ENCODE results near the gene HASPIN.

The HASPIN gene

DNA sequence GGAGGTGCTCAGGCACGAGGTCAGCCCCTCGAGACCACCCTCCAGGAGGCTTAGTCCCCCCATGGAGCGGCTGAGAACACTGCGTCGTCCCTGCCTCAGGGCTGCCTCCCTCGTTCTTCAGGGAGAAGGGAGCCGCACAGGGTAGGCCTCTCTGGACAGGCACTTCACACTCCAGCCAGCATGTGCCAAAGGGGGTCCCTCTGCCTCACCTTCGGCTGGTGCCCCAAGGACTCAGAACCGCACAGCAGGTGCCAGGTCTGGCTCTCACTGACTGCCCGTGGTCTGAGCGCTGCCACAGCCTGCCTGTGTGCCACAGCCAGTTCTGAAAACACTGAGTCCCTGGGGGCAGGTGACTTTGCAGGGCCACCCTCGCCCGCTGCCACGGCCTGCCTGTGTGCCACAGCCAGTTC, 34.8 kb upstream of the HASPIN start:
- Histone ChIP-seq H3K18ac (ENCODE audit: low read length) (no peak overlapping the region), H2BK15ac (ENCODE audit: low read length) (no peak overlapping the region), H3K4me2 (ENCODE audit: insufficient read depth, low read length, poor library complexity, severe bottlenecking) (no peak overlapping the region), H3K9me3 (replicated peaks in 1 of 2; ENCODE audit: control insufficient read depth in 2 of 2, insufficient read depth in 1 of 2, low read depth in 1 of 2, low read length in 2 of 2) (no peaks in the 10 kb centered on the region), H2BK5ac (ENCODE audit: low read length) (no peak overlapping the region), H2AK5ac (ENCODE audit: low read depth, low read length) (no peak overlapping the region), H3K4me1 (ENCODE audit: control insufficient read depth in 2 of 2, insufficient read depth in 1 of 2, low read depth in 1 of 2, low read length in 2 of 2) (peaks cover 2 to 9% of the 10 kb centered on the region in 2 donors), H3K14ac (ENCODE audit: low read length) (no peak overlapping the region), H3K36me3 (replicated peaks in 1 of 2; ENCODE audit: control insufficient read depth in 2 of 2, insufficient read depth in 2 of 2, low read length in 2 of 2) (no peaks in the 10 kb centered on the region), H2BK12ac (ENCODE audit: low read length) (no peak overlapping the region), H3K4ac (ENCODE audit: low read length) (no peak overlapping the region), H3K4me3 (ENCODE audit: low read length in 2 of 2) (no peak overlapping the region), H3K27me3 (ENCODE audit: control insufficient read depth in 3 of 3, insufficient read depth in 3 of 3, low read depth in 1 of 3, low read length in 3 of 3) (peaks cover 0 to 8% (median 1%) of the 10 kb centered on the region in 3 experiments), H3K9ac (ENCODE audit: low read depth, low read length, poor library complexity) (no peak overlapping the region), H3K27ac (replicated peaks; ENCODE audit: low read length) (no peak overlapping the region), H2BK120ac (ENCODE audit: low read depth, low read length) (no peak overlapping the region), H4K8ac (ENCODE audit: low read depth, low read length) (no peak overlapping the region), H3K23ac (ENCODE audit: low read depth, low read length, poor library complexity) (no peak overlapping the region), H3K79me1 (ENCODE audit: low read depth, low read length) (peaks cover 2% of the 10 kb centered on the region), H2AFZ (ENCODE audit: low read length) (no peak overlapping the region), H4K91ac (ENCODE audit: low read depth, low read length, poor library complexity) (no peak overlapping the region)
- DNase-seq (ENCODE audit: low spot score), result no peak
- no CpG with 5 or more reads among the region's 14 CpGs for WGBS, 2 donors (ENCODE audit: extremely low coverage in 2 of 2, insufficient read length in 2 of 2, insufficient replicate concordance in 1 of 2)

DNA sequence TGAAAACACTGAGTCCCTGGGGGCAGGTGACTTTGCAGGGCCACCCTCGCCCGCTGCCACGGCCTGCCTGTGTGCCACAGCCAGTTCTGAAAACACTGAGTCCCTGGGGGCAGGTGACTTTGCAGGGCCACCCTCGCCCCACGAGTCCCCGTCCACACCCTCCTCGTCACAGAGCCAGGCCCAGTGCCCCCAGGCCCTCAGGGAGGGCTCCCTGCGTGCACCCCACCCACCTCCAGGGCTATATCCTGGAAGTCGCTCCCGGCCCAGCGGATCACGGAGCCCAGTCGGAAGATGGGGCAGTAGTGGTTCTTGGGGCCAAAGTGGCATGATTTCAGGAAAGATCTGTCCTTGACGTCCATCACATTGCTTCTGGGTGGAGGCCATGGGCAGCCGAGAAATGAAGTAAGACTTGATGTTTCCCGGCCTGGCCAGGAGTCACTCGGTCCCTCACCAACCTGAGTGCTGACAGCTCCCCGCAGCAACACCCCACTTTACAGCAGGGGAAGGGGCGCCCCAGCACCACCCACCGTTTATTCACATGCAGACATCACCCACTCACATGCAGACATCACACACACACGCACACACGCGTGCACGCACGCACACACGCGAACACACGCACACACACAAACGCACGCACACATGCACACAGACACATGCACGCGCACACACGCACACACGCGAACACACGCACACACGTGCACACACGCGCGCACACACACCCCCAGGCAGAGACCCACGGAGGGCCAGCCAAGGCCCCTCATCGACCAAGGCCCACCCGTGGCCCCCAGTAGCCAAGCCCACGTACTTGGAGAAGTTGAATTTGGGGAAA, 34.2 kb upstream of the HASPIN start:
- H2BK12ac ChIP-seq (ENCODE audit: low read length), result no peak overlapping the region
- H4K8ac ChIP-seq (ENCODE audit: low read depth, low read length), result no peak overlapping the region
- peak overlapping the region in 1 of 2 donors; percentile 67 for H3K4me3 ChIP-seq (ENCODE audit: low read length in 2 of 2)
- H3K79me1 ChIP-seq (ENCODE audit: low read depth, low read length), result peaks cover 2% of the 10 kb centered on the region
- WGBS, 2 donors (ENCODE audit: extremely low coverage in 2 of 2, insufficient read length in 2 of 2, insufficient replicate concordance in 1 of 2), result 100% methylated on average over 3 of the region's 44 CpGs; no CpG with 5 or more reads in 1 of the 2 donors
- peak overlapping the region; percentile 53 for H2BK5ac ChIP-seq (ENCODE audit: low read length)
- H3K4me2 ChIP-seq (ENCODE audit: insufficient read depth, low read length, poor library complexity, severe bottlenecking), result no peak overlapping the region
- H3K27me3 ChIP-seq (ENCODE audit: control insufficient read depth in 3 of 3, insufficient read depth in 3 of 3, low read depth in 1 of 3, low read length in 3 of 3), result peaks cover 1 to 15% (median 6%) of the 10 kb centered on the region in 3 experiments
- no peak overlapping the region for H4K91ac ChIP-seq (ENCODE audit: low read depth, low read length, poor library complexity)
- peak overlapping the region; percentile 97 for H3K23ac ChIP-seq (ENCODE audit: low read depth, low read length, poor library complexity)
- DNase-seq (ENCODE audit: low spot score), result no peak
- H3K4me1 ChIP-seq (ENCODE audit: control insufficient read depth in 2 of 2, insufficient read depth in 1 of 2, low read depth in 1 of 2, low read length in 2 of 2), result peaks cover 2 to 9% of the 10 kb centered on the region in 2 donors
- H3K9me3 ChIP-seq (replicated peaks in 1 of 2; ENCODE audit: control insufficient read depth in 2 of 2, insufficient read depth in 1 of 2, low read depth in 1 of 2, low read length in 2 of 2), result no peaks in the 10 kb centered on the region
- H3K9ac ChIP-seq (ENCODE audit: low read depth, low read length, poor library complexity), result peak overlapping the region; percentile 21
- H2AFZ ChIP-seq (ENCODE audit: low read length), result no peak overlapping the region
- no peak overlapping the region for H3K4ac ChIP-seq (ENCODE audit: low read length)
- no peak overlapping the region for H2BK120ac ChIP-seq (ENCODE audit: low read depth, low read length)
- H3K14ac ChIP-seq (ENCODE audit: low read length), result peak overlapping the region; percentile 75
- H2BK15ac ChIP-seq (ENCODE audit: low read length), result peak overlapping the region; percentile 71
- peak overlapping the region; percentile 27 for H3K18ac ChIP-seq (ENCODE audit: low read length)
- peak overlapping the region; percentile 37 for H2AK5ac ChIP-seq (ENCODE audit: low read depth, low read length)
- H3K27ac ChIP-seq (replicated peaks; ENCODE audit: low read length), result no peak overlapping the region
- H3K36me3 ChIP-seq (replicated peaks in 1 of 2; ENCODE audit: control insufficient read depth in 2 of 2, insufficient read depth in 2 of 2, low read length in 2 of 2), result no peaks in the 10 kb centered on the region

DNA sequence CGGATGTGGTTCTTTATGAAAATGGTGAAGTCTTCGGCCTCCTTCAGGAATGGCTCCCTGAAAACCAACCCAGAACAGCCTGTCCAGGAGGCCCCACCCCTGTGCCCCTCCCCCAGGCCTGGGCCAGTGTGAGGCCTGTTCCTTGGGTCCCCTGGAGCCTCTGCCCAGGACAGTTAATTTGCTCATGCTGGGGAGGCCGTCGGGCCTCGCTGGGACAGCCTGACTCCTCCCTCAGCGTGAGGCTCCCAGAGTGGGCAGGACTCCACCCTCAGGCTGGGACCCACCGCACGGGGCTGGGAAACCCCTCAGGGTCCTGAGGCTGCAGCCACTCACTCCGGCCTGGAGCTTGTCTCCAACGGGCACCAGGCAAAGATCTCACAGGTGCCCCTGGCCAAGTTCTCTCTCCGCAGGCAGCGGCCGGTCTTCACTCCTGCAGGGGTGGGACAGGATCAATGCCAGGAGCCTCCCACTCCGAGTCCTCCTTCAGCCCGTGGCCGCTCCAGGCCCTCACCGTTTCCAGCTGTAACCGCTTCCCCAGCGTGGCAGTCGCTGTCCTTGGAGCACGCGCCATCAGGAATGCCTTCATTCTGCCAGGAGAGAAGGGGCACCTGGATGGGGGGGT, 33.5 kb upstream of the HASPIN start:
- Histone ChIP-seq H3K9ac (ENCODE audit: low read depth, low read length, poor library complexity) (no peak overlapping the region), H2BK12ac (ENCODE audit: low read length) (no peak overlapping the region), H3K36me3 (replicated peaks in 1 of 2; ENCODE audit: control insufficient read depth in 2 of 2, insufficient read depth in 2 of 2, low read length in 2 of 2) (no peaks in the 10 kb centered on the region), H3K9me3 (replicated peaks in 1 of 2; ENCODE audit: control insufficient read depth in 2 of 2, insufficient read depth in 1 of 2, low read depth in 1 of 2, low read length in 2 of 2) (no peaks in the 10 kb centered on the region), H3K4me3 (ENCODE audit: low read length in 2 of 2) (no peak overlapping the region), H4K91ac (ENCODE audit: low read depth, low read length, poor library complexity) (no peak overlapping the region), H3K23ac (ENCODE audit: low read depth, low read length, poor library complexity) (peak overlapping the region; percentile 43), H3K27me3 (ENCODE audit: control insufficient read depth in 3 of 3, insufficient read depth in 3 of 3, low read depth in 1 of 3, low read length in 3 of 3) (peaks cover 8 to 22% (median 13%) of the 10 kb centered on the region in 3 experiments), H2AFZ (ENCODE audit: low read length) (peak overlapping the region; percentile 45), H3K79me1 (ENCODE audit: low read depth, low read length) (peaks cover 2% of the 10 kb centered on the region), H3K4ac (ENCODE audit: low read length) (no peak overlapping the region), H3K4me2 (ENCODE audit: insufficient read depth, low read length, poor library complexity, severe bottlenecking) (no peak overlapping the region), H4K8ac (ENCODE audit: low read depth, low read length) (no peak overlapping the region), H2BK5ac (ENCODE audit: low read length) (peak overlapping the region; percentile 53), H2AK5ac (ENCODE audit: low read depth, low read length) (peak overlapping the region; percentile 46), H2BK15ac (ENCODE audit: low read length) (peak overlapping the region; percentile 71), H3K14ac (ENCODE audit: low read length) (peak overlapping the region; percentile 3), H2BK120ac (ENCODE audit: low read depth, low read length) (no peak overlapping the region), H3K18ac (ENCODE audit: low read length) (peak overlapping the region; percentile 27), H3K4me1 (ENCODE audit: control insufficient read depth in 2 of 2, insufficient read depth in 1 of 2, low read depth in 1 of 2, low read length in 2 of 2) (peaks cover 5 to 14% of the 10 kb centered on the region in 2 donors), H3K27ac (replicated peaks; ENCODE audit: low read length) (no peak overlapping the region)
- DNase-seq (ENCODE audit: low spot score), result no peak
- no CpG with 5 or more reads among the region's 22 CpGs for WGBS, 2 donors (ENCODE audit: extremely low coverage in 2 of 2, insufficient read length in 2 of 2, insufficient replicate concordance in 1 of 2)

DNA sequence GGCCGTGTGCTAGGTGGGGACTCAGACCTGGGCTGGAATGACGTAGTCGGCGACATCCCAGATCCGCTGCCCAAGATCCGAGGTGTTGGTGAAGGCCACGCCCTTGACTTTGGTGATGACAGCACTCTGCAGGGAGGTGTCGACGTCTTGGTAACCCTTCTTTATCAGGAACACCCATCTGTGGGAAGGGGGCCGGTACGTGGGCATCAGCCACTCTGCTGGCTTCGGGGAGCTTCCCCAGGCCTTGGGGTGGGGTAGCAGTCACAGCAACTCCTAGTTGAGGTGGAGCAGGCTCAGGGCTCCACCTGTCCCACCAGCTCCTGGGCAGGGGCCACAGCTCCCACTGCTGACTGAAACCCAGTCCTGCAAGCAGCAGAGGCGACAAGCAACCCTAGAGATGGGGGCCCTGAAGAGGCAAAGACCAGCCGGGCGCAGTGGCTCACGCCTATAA, 32.1 kb upstream of the HASPIN start:
- Histone ChIP-seq H2AK5ac (ENCODE audit: low read depth, low read length) (no peak overlapping the region), H3K27me3 (ENCODE audit: control insufficient read depth in 3 of 3, insufficient read depth in 3 of 3, low read depth in 1 of 3, low read length in 3 of 3) (peaks cover 18 to 36% (median 27%) of the 10 kb centered on the region in 3 experiments), H2BK15ac (ENCODE audit: low read length) (peak overlapping the region; percentile 30), H3K14ac (ENCODE audit: low read length) (no peak overlapping the region), H3K23ac (ENCODE audit: low read depth, low read length, poor library complexity) (no peak overlapping the region), H3K4me3 (ENCODE audit: low read length in 2 of 2) (no peak overlapping the region), H2AFZ (ENCODE audit: low read length) (no peak overlapping the region), H3K9me3 (replicated peaks in 1 of 2; ENCODE audit: control insufficient read depth in 2 of 2, insufficient read depth in 1 of 2, low read depth in 1 of 2, low read length in 2 of 2) (no peaks in the 10 kb centered on the region), H3K79me1 (ENCODE audit: low read depth, low read length) (peaks cover 2% of the 10 kb centered on the region), H2BK5ac (ENCODE audit: low read length) (no peak overlapping the region), H3K9ac (ENCODE audit: low read depth, low read length, poor library complexity) (no peak overlapping the region), H2BK12ac (ENCODE audit: low read length) (no peak overlapping the region), H4K8ac (ENCODE audit: low read depth, low read length) (no peak overlapping the region), H2BK120ac (ENCODE audit: low read depth, low read length) (no peak overlapping the region), H3K4me2 (ENCODE audit: insufficient read depth, low read length, poor library complexity, severe bottlenecking) (no peak overlapping the region), H3K4me1 (ENCODE audit: control insufficient read depth in 2 of 2, insufficient read depth in 1 of 2, low read depth in 1 of 2, low read length in 2 of 2) (peaks cover 10 to 15% of the 10 kb centered on the region in 2 donors), H3K27ac (replicated peaks; ENCODE audit: low read length) (no peak overlapping the region), H3K36me3 (replicated peaks in 1 of 2; ENCODE audit: control insufficient read depth in 2 of 2, insufficient read depth in 2 of 2, low read length in 2 of 2) (no peaks in the 10 kb centered on the region), H4K91ac (ENCODE audit: low read depth, low read length, poor library complexity) (no peak overlapping the region), H3K18ac (ENCODE audit: low read length) (no peak overlapping the region), H3K4ac (ENCODE audit: low read length) (no peak overlapping the region)
- WGBS, 2 donors (ENCODE audit: extremely low coverage in 2 of 2, insufficient read length in 2 of 2, insufficient replicate concordance in 1 of 2), result no CpG with 5 or more reads among the region's 16 CpGs
- no peak for DNase-seq (ENCODE audit: low spot score)

Data from neuronal stem cell (in vitro differentiated cells).